Coronary artery (tissue), 2 donors: Measurements from ENCODE around the gene FAM111B.
"Not testable (repeated sequence)": the region's sequence is repeated elsewhere in the genome, so short reads cannot be mapped to it uniquely, and the experiment has no call there.

Experiments
- DNase-seq: peaks from one replicate; pipeline ENCODE4 v3.0.0-alpha.2; 2017; ENCODE audit warnings: low spot score
- H3K27ac ChIP-seq, 2 donors: fragments of 200-600 bp; sonication (generic); one replicate each; pipeline ENCODE4 v1.5.1; 2016 to 2019
- H3K4me3 ChIP-seq: fragments of 200-600 bp; sonication (generic); 2 replicates; pipeline ENCODE4 v1.5.1; 2016; ENCODE audit warnings: mild to moderate bottlenecking, moderate library complexity
- CTCF ChIP-seq: fragments of 200-600 bp; sonication (generic); IDR thresholded peaks from one replicate; pipeline ENCODE4 v1.5.1; 2019; ENCODE audit warnings: antibody characterized with exemption

Gene FAM111B

GRCh38 chr11:59106363-59107336 is at the start of gene FAM111B:
Gene FAM111B (plus strand): TSS chr11:59107237. CDS start chr11:59109626, 2,389 bp downstream.
- TF ChIP-seq CTCF: no peak
- peak within 1 kb of the TSS in 1 of 2 donors; percentile 30 for H3K27ac ChIP-seq
- peak within 1 kb of the TSS; percentile 73 for H3K4me3 ChIP-seq
- peak; percentile 82 for DNase-seq

GRCh38 chr11:59058120-59059033 is 48.7 kb upstream of the FAM111B start:
- H3K27ac ChIP-seq, DNase-seq: not testable (repeated sequence)
- H3K4me3 ChIP-seq: peak overlapping the region; percentile 49
- peak; percentile 25 for TF ChIP-seq CTCF

- not testable (repeated sequence) for DNase-seq, H3K4me3 ChIP-seq, H3K27ac ChIP-seq
Observed at GRCh38 chr11:59060096-59060495, 46.9 kb upstream of the FAM111B start.

- no peak for TF ChIP-seq CTCF
- no peak overlapping the region for H3K27ac ChIP-seq
- H3K4me3 ChIP-seq: no peak overlapping the region
- no peak for DNase-seq
Observed at GRCh38 chr11:59062602-59063529, 44.2 kb upstream of the FAM111B start.

- DNase-seq, H3K4me3 ChIP-seq, H3K27ac ChIP-seq: not testable (repeated sequence)
Observed at GRCh38 chr11:59063996-59064727, 42.9 kb upstream of the FAM111B start.

- H3K4me3 ChIP-seq: no peak overlapping the region
- H3K27ac ChIP-seq: no peak overlapping the region
- no peak for DNase-seq
- no peak for TF ChIP-seq CTCF
Observed at GRCh38 chr11:59069087-59069486, 38.0 kb upstream of the FAM111B start.
